ENCODE results near the gene PECR.
A peak's percentile ranks its signal among the peaks of the same experiment; 100 is the strongest.

The PECR gene

GRCh38 chr2:216081487-216082116 is at the start of gene PECR, which contains the start of gene TMEM169:
Gene PECR (minus strand): TSS chr2:216081809. CDS start chr2:216081741, 68 bp downstream.
Gene TMEM169 (plus strand): TSS chr2:216081919. CDS start chr2:216095964, 14,045 bp downstream.
- TF ChIP-seq CTCF (IDR thresholded peaks at IDR 0.05) = no peak
- peak within 1 kb of the TSS; percentile 71 for H3K4me3 ChIP-seq
- peak; percentile 82 for DNase-seq (ENCODE audit: low spot score)
- H3K27ac ChIP-seq = peak within 1 kb of the TSS; percentile 3 to 20

GRCh38 chr2:216130346-216130971 is 48.9 kb upstream of the PECR start:
- no peak overlapping the region for H3K27ac ChIP-seq
- no peak overlapping the region for H3K4me3 ChIP-seq
- DNase-seq (ENCODE audit: low spot score) = no peak

GRCh38 chr2:216126943-216127342 is 45.3 kb upstream of the PECR start:
- H3K27ac ChIP-seq = no peak overlapping the region
- no peak overlapping the region for H3K4me3 ChIP-seq
- DNase-seq (ENCODE audit: low spot score) = no peak
- no peak for TF ChIP-seq CTCF (IDR thresholded peaks at IDR 0.05)

More at GRCh38 chr2:216130346-216130971, 48.9 kb upstream of the PECR start:
- TF ChIP-seq CTCF (IDR thresholded peaks at IDR 0.05) = no peak

- Histone ChIP-seq H3K4me3 (no peak overlapping the region), H3K27ac (no peak overlapping the region)
- no peak for TF ChIP-seq CTCF (IDR thresholded peaks at IDR 0.05)
- no peak for DNase-seq (ENCODE audit: low spot score)
Measured at GRCh38 chr2:216121255-216121654, 39.6 kb upstream of the PECR start.

GRCh38 chr2:216119986-216120385 is 38.4 kb upstream of the PECR start:
- Histone ChIP-seq H3K27ac (no peak overlapping the region), H3K4me3 (no peak overlapping the region)
- no peak for TF ChIP-seq CTCF (IDR thresholded peaks at IDR 0.05)
- no peak for DNase-seq (ENCODE audit: low spot score)

- H3K4me3 ChIP-seq = no peak overlapping the region
- TF ChIP-seq CTCF (IDR thresholded peaks at IDR 0.05) = no peak
- no peak for DNase-seq (ENCODE audit: low spot score)
- H3K27ac ChIP-seq = no peak overlapping the region
Measured at GRCh38 chr2:216119146-216119545, 37.5 kb upstream of the PECR start.

GRCh38 chr2:216118474-216118873 is 36.9 kb upstream of the PECR start:
- DNase-seq (ENCODE audit: low spot score) = no peak
- Histone ChIP-seq H3K27ac (no peak overlapping the region), H3K4me3 (no peak overlapping the region)
- no peak for TF ChIP-seq CTCF (IDR thresholded peaks at IDR 0.05)

Measured in coronary artery (tissue), 2 donors.